Effector CD8-positive, alpha-beta T cell (primary cell): ENCODE measurements around the gene RAPGEF4.

Experiments
- DNase-seq: peaks from one replicate; lab custom pipeline; 2025; lab: John Stamatoyannopoulos, UW

The RAPGEF4 gene

DNA sequence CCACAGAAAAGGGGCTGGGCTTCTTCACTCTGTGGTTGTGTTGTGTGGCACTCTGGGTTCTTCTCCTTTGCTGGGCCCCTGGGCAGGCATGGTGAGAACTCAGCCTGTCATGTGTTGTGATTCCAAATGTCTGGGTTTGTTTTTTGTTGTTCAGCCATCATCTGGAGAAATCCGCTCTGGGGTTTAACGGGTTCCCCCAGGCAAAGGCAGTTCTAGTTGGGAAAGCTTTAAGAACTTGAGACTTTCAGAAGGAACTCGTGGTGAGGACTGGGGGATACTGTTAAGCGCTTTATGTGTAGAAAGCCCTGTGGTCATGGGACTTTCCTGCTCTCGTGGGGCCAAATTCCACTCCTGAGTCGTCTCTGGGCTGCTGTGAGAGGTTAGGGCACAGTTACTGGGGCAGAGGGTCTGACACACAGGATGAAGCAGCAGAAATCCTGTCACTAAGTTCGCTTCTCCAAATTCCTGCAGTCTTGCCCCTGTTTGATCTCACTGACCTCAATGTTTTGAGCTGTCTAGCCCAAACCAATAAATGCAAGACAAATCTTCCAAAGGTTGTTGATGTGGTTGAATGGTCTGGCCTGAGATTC, 87.7 kb downstream of the RAPGEF4 start:
- no peak for DNase-seq

DNA sequence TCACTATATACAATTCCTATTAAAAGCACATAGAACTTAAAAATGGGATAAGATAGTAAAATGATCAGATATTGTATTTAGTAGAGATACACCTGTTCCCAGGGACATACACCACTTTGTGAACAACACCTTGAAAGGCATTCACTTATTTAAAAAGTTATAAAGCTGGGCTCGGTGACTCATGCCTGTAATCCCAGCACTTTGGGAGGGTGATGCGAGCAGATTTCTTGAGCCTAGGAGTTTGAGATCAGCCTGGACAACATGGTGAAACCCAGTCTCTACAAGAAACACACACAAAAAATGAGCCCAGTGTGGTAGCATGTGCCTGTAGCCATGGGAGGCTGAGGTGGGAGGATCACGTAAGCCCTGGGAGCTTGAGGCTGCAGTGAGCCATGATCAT, 90.9 kb downstream of the RAPGEF4 start:
- DNase-seq: no peak

- DNase-seq: no peak
These were observed 93.6 kb downstream of the RAPGEF4 start for GRCh38 chr2:172829229-172829628.

GRCh38 chr2:172830482-172830881, 94.8 kb downstream of the RAPGEF4 start:
- no peak for DNase-seq

DNA sequence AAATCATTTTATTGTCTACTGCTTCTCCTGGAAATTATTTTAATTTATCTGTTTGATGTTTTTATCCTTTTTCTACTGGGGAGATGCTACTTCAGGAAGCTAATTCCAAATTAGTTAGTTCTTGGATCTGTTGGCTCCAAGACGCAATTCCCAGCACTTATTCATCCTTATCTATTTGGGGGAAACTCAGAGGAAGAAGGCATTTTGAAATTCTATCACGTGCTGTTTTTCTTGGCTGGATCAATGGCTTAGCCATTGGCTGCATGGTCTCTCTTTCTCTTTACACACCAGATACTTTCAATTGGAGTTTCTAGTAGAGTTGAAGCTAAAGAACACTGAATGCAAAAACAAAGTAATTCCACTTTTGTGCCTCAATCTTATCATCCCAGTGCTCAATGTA, 98.3 kb downstream of the RAPGEF4 start:
- DNase-seq: no peak

- DNase-seq: no peak
These were observed 99.2 kb downstream of the RAPGEF4 start for GRCh38 chr2:172834881-172835280.

- DNase-seq: no peak
These were observed 100.7 kb downstream of the RAPGEF4 start for GRCh38 chr2:172836347-172836821.

GRCh38 chr2:172836827-172837226, 101.2 kb downstream of the RAPGEF4 start:
- DNase-seq: no peak

DNA sequence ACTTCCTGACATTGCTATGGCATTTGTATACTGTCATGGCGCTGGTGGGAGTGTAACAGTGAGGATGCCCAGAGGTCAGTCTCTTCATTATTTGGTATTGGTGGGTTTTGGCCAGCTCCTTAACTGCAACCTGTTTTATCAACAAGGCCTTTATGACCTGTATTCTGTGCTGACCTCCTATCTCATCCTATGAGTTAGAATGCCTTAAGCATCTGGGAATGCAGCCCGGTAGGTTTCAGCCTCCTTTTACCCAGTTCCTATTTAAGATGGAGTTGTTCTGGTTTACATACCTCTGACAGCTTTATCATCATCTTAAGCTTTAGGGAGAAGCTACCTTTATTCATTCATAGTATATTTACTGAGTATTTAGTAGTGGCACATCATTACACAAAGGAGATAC, 103.8 kb downstream of the RAPGEF4 start:
- DNase-seq: no peak

DNA sequence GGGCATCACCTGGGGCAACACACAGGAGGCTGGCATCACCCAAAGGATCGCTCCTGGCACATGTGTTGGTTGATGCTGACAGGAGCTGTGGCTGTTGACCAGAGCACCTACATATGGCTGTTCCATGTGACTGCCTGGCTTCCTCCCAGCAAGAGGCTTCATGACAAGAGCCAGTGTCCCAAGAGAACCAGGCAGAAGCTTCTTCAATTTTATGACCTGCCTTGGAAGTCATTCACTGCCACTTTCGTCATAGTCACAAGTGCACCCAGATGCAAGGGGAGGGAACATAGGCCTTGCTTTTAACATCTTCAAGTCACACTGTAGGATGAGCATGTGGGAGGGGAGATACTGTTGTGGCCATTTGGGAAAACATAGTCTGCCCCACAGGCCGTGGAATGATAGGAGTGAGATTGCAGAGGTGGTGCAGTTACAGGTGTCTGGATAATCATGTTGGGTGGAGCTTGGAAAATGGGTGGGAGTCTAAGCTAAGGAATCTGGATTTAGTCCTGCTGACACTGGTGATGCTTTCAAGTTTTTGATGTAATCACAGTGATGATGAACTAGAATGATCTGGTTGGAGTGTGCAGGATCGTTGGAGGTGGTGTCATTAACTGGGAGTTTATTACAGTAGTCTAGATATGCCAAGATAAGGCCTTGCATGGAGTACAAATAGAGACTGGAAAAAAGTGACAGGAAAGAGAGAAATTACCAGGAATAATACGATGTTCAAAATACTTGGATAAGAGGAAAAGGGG, 107.0 kb downstream of the RAPGEF4 start:
- DNase-seq: no peak

DNA sequence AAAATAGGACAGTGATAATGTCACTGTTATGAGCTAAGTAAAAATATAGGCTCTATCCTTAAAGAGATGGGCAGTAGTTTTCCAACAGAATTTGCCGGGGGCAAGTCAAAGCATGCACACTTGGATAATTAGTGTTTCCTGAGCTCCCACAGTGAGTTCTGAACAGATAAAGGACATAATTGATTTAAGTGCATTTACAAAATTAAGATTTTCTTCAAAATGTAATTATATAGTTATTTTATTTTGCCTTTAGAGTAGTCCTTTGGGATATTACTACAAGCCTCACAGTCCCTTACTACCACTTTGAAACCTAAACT, 107.6 kb downstream of the RAPGEF4 start:
- no peak for DNase-seq

- no peak for DNase-seq
These were observed 108.5 kb downstream of the RAPGEF4 start for GRCh38 chr2:172843902-172844715.

DNA sequence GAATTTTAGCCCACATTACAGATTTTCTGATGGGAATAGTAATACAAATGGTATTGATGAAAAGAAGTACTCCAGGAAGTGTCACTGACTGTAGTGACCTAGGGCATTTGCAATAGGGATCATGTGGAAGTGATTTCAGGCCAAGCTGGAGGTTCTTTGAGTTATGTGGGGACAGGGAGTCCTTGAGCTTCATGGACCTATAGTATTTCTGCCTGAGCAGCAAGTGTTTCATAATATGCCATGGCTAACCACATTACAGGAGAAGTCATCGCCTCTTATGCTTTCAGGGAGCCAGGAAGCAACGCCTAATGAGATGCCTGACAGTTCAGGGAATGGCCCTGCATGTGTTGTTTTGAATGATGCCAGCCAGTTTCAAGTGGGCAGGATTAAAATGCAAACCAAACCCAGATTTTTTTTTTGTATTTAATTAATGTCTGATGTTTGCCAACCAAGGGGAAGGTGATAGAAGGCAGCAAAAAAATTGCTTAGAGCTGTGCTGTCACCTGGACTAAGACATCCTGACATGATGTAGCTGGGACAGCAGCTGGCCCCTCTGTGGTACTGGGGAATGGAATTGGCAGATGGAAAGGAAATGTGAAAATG, 109.5 kb downstream of the RAPGEF4 start:
- DNase-seq: no peak

- DNase-seq: no peak
These were observed 110.9 kb downstream of the RAPGEF4 start for GRCh38 chr2:172846551-172846950.

- no peak for DNase-seq
These were observed 111.5 kb downstream of the RAPGEF4 start for GRCh38 chr2:172847188-172847587.

DNA sequence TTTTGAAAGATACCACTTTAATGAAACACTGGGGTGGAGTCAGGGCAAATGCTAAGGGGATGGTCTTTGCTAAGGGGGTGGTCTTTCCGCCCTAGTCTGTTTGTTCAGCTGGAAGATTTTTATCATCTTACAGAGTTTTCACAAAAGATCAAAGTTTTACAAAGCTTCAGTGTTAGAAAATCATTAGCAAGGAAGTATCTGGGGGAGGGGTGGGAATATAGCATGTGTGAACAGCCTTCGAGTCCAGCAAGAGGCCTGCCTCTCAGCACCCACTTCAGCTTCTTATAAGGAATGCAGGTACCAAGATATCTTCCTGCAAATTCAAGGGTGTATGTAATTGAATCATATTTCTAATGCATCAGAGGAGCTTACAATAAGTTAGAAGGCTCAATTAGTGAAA, 112.9 kb downstream of the RAPGEF4 start:
- no peak for DNase-seq

DNA sequence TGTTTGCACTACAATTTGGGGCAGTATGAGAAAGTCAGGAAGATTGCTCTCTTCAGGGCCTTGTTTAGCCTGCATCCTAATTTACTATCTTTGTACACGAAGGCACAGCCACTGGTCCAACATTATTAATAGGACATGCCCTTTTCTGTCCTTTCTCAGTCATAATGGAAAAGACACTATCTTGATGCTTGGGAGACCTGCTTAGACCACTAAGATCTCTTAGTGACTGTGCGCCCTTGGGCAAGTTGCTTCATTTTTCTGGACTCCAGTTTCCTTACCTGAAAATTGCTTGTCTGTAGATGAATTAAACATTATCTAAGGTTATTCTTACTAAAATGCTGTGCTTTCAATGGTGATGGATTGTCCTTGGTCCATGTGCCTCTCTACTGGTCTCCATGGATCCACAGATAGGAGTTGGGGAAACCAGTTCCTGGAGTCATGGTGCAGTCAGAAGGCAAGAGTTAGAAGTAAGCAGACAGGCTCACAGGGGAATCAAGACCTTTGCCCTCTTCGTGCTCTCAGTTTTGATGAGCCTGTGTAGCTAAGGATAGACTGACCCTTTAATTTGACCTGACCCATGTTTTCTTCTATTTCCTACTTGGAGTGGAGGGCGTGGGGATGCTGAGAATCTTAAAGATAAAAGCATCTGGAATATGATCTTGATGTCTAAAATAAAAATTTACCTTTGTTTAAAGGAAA, 114.0 kb downstream of the RAPGEF4 start:
- DNase-seq: no peak

GRCh38 chr2:172855588-172855987, 119.9 kb downstream of the RAPGEF4 start:
- no peak for DNase-seq

GRCh38 chr2:172856606-172857005, 121.0 kb downstream of the RAPGEF4 start:
- DNase-seq: no peak

DNA sequence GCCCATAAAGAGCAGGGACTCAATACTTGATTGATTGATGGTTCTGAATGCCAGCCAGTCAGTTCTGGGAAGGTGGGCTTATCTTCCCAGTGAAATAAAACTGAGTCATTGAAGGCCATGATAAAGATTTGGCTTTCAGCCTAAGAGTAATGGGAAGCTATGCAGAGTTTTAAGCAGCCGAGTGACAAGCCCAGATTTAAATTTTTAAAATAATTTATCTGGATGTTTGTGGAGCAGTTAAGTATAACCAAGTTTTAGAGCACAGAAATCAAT, 122.8 kb downstream of the RAPGEF4 start:
- DNase-seq: no peak

DNA sequence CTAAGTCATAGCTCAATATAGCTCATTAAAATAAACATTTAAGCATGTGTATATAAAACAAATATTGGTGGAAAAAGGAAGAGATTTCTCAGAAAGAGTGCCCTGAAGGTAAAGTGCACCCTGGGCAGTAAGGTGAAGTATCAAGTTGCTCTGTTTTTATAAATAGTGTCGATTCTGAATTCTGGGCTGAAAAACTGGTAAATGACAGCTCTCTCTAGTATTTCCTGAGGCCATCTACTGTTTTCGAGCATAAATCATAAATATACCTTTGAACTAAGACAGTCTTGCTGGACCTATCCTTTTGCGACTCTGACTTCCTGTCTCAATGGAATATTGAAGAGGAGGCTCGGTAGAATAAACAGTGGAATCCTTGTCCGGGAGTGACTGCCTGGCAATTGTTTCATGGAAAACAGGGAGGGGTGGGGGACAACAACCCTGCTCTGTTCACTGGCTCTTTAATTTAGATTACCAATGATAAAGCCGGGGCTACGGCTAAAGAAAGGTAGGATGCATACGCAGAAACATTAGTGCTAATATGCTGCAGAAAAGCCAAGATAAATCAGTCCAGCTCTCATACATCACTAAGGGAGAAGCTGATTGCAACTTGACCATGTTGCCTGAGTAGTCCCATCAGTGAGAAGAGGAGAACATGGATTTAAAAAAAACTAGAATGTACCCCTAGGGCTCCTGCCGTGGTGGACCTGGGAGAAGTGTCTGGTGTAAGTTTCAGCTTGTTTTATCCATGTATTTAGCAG, 124.1 kb downstream of the RAPGEF4 start:
- DNase-seq: no peak

- DNase-seq: no peak
These were observed 124.7 kb downstream of the RAPGEF4 start for GRCh38 chr2:172860336-172860707.
